Omental fat pad (tissue), 4 donors: ENCODE results near the gene CALML3. TPM values are rescaled to one million over a fixed set of nuclear protein-coding genes. Genes with fewer than 3 reads are reported as not detected.

ENCODE experiments used
- ATAC-seq: fragments of 150-250 bp; one replicate; pipeline ENCODE4 v1.9.1; 2016; ENCODE audit warnings: mild to moderate bottlenecking, moderate library complexity; ENCODE audit not compliant: low FRiP score
- DNase-seq: peaks from one replicate; pipeline ENCODE4 v3.0.0-alpha.2; 2019; ENCODE audit warnings: low spot score
- CTCF ChIP-seq, 3 donors: fragments of 450-650 bp; IDR thresholded peaks; one replicate each; pipeline ENCODE4 v1.5.1; 2016 to 2017; ENCODE audit warnings: antibody characterized with exemption in 3 of 3, mild to moderate bottlenecking in 3 of 3, moderate library complexity in 2 of 3
- total RNA-seq, 4 donors: library from RNA; depleted of rRNA; stranded (reverse); fragments of >200 nt; gene quantifications; one replicate each; pipeline ENCODE4 v1.1.0, GENCODE V29; 2016

CALML3 gene
- total RNA-seq, 4 donors from 2014 or later: not detected

GRCh38 chr10:5538446-5538845 is 13.7 kb downstream of the CALML3 start:
- no peak for TF ChIP-seq CTCF (IDR thresholded peaks at IDR 0.05)
- no peak for ATAC-seq

DNA sequence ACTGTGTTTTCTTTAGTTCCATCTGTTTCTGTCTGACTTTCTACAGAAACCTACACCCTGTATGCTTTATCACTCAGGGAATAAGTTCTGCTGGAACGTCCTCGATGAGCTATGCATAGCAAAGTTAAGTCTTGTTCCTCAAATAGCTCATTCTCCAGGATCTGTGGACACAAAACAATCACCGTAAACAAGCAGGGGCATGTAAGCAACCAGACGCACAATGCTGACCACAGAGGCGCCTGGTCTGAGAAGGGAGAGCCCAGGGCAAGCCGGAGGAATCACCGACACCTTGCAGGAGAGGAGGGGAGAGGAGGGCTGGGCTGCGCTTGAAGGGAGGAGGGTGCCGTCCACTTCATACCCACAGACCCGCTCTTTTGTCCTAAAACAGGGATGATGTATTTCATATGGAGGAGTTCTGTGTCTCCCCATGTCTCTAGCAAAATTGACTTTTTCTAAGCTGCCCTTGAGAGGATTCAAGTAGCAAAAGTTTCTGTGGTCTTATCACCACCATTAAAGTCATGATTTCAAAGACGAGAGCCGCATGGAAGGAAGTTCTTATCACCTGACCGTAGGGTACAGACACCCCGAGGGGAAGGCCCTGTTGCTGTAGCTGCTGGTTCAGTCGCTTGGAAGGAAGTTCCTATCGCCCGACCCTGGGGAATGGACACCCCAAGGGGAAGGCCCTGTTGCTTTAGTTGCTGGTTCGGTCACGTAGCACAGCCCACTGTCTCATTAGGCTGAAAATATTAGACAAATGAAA is 14.3 kb downstream of the CALML3 start:
- DNase-seq: no peak
- no peak for ATAC-seq
- TF ChIP-seq CTCF (IDR thresholded peaks at IDR 0.05): no peak

More at GRCh38 chr10:5538446-5538845, 13.7 kb downstream of the CALML3 start:
- no peak for DNase-seq

DNA sequence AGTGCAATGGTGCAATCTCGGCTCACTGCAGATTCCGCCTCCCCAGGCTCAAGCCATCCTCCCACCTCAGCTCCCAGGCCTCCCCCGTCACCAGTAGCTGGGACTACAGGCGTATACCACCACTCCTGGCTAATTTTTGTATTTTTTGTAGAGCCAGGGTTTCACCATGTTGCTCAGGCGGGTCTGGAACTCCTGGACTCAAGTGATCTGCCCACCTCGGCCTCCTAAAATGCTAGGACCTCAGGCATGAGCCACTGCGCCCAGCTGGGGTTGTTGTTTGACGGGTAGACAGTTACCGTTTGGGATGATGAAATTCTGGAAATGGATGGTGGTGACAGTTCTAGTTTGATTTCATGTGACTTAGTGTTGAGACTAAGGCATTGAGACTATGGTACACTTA is 15.3 kb downstream of the CALML3 start:
- no peak for DNase-seq
- no peak for TF ChIP-seq CTCF (IDR thresholded peaks at IDR 0.05)
- ATAC-seq: no peak

- TF ChIP-seq CTCF (IDR thresholded peaks at IDR 0.05): no peak
- ATAC-seq (no peak), DNase-seq (no peak)
Measured at GRCh38 chr10:5540891-5541290, 16.1 kb downstream of the CALML3 start.

GRCh38 chr10:5542100-5542499 is 17.3 kb downstream of the CALML3 start:
- TF ChIP-seq CTCF (IDR thresholded peaks at IDR 0.05): no peak
- ATAC-seq (no peak), DNase-seq (no peak)

GRCh38 chr10:5543623-5544022 is 18.9 kb downstream of the CALML3 start:
- TF ChIP-seq CTCF (IDR thresholded peaks at IDR 0.05): no peak
- DNase-seq: no peak
- ATAC-seq: no peak

- TF ChIP-seq CTCF (IDR thresholded peaks at IDR 0.05): no peak
- ATAC-seq: no peak
- no peak for DNase-seq
Measured at GRCh38 chr10:5544216-5544805, 19.6 kb downstream of the CALML3 start.
